GM18861 (cell line): ENCODE results near the gene ZMYND8.
"Not testable (repeated sequence)": the region's sequence is repeated elsewhere in the genome, so short reads cannot be mapped to it uniquely, and the experiment has no call there.

Source experiments
- ATAC-seq: cut with Tn5 transposase; IDR thresholded peaks from one replicate; pipeline ENCODE4 v1.9.1; 2021; ENCODE audit not compliant: unreplicated experiment

ZMYND8 gene

GRCh38 chr20:47373206-47373733 lies 16.8 kb upstream of the ZMYND8 start:
- ATAC-seq, result no peak

DNA sequence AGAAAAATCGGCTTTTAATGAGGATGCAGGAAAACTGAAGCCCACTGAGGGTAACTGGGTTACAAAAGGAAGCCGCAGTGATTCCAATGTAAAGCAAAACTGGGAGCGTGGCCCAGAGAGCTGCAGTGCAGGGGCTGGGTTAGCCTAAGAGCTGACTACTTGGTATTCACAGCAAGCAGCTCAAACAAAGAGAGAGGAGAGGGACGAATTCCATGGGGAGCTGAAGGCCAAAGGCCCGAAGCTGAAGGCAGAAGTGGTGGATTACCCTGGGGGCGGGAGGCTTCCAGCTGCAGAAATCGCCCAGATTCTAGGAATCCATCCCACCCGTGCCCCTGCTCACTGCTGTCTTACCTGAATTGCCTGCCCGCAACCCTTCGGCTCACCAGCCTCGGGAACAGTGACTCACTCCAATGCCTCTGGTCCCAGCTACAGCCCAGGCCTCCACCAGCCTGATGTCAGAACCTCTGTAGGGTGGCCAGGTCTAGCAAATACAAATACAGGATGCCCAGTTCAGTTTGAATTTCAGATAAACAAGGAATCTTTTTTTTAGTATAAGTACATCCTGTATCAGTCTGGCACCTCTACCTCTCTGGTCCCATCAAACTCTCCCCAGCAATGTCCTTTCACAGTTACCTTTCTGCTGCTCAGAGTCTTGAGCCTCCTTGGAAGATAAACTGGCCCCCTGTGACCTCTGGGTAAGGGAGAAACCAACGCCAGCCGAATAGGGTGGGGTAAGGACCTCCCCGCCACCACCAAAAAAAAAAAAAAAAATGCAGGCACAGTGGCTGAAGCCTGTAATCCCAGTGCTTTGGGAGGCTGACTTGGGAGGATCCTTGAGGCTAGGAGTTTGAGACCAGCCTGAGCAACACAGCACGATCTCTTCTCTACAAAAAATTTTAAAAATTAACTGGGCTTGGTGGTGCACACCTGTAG lies 14.6 kb upstream of the ZMYND8 start:
- ATAC-seq, result no peak

GRCh38 chr20:47370214-47370613 lies 13.7 kb upstream of the ZMYND8 start:
- no peak for ATAC-seq

DNA sequence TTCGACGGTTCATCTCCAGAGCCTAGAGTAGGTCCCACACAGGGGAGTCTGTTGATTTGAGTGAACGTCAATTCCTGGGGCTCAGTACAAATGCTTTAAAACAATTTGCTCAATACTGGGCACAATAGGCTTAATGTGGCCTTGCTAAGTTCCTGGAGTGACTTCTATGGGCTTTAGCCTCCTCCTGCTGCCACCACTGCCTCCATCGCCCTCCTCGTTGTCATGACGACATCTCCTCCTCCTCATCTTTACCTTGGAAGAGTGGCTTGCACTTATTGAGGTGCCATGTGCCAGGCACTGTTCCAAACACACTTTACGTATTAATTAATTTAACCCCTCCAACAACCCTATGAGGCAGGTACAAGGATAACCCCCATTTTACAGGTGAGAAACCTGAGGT lies 11.8 kb upstream of the ZMYND8 start:
- ATAC-seq, result no peak

DNA sequence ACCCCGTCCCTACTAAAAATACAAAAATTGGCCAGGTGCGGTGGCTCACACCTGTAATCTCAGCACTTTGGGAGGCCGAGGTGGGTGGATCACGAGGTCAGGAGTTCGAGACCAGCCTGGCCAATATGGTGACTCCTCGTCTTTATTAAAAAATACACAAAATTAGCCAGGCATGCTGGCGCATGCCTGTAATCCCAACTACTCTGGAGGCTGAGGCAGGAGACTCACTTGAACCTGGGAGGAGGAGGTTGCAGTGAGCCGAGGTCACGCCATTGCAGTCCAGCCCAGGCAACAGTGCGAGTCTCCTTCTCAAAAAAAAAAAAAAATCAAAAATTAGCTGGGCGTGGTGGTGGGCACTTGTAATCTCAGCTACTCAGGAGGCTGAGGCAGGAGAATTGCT lies 9.8 kb upstream of the ZMYND8 start:
- ATAC-seq, result not testable (repeated sequence)

GRCh38 chr20:47365023-47365764 lies 8.7 kb upstream of the ZMYND8 start:
- ATAC-seq, result no peak

DNA sequence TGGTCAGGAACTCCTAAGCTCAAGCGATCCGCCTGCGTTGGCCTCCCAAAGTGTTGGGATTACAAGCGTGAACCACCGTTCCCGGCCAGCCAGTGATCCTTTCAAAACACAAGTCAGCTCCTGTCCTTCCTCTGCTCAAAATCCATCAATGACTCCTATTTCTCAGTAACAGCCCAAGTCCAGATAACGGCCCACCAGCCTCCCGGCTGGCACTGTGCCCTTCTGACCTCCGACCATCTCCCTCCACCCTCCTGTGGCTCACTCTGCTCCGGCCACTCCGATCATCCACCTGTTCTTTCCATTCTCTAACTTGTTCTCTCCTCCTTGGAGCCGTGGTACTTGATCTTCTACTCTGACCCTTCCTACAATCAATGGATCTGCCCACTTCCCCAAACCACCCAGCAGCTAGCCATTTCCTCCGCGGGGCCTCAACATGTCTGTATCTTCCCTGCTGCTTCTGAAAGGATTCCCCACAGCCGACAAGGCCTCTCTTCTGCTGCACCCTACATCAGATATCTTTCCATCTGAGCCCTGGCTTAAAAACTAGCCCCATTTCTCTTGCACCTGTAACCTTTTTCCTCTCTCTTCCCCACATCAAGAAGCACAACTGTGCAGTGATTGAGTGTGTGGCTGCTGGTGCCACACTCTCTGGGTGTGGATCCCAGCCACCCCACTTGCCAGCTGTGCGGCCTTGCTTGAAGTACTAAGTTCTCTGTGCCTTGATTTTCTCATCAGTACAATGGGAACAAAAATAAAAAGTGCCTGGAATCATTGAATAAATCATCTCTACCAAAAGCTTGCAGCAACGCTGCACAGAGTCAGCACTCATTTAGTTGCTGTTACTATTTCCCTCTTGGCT lies 6.1 kb upstream of the ZMYND8 start:
- ATAC-seq, result no peak

GRCh38 chr20:47361057-47361915 lies 4.8 kb upstream of the ZMYND8 start:
- ATAC-seq, result no peak

DNA sequence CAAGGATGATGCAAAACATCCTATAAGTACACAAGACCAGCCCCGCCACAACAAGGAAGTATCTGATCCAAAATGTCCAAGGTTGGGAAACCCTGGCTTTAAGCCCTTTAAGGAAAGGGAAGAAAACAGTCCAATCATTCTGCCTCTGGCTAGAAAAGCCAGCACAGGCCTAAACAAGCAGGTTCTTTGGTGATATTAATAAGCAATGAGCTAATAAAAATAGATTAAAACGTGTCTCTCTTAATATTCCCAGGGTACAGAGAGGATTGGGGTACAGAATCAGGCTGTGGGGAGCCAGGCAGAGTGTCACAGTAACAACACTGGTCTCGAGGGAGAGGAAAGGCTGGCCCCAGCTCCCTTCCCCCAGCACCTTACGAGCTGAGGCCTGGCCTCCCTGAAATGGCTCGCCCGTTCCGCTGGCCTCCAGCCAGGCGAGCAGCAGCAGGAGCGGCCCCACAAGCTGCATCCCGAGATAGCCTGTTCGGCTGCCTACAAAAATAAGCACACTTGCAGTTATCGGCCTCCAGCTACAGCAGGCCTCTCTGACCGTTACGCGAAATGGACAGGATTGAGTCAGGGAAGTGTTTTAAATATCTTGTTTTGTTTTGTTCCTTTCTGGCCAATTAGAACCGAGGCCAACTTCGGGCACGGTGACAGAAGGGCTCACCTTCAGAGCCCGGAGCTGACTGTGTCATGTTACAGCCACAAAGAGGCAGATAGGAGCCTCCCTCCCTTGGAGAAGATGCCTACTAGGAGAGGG lies 4.0 kb upstream of the ZMYND8 start:
- ATAC-seq, result no peak

- no peak for ATAC-seq
Observed at GRCh38 chr20:47359530-47360296, 3.2 kb upstream of the ZMYND8 start.

DNA sequence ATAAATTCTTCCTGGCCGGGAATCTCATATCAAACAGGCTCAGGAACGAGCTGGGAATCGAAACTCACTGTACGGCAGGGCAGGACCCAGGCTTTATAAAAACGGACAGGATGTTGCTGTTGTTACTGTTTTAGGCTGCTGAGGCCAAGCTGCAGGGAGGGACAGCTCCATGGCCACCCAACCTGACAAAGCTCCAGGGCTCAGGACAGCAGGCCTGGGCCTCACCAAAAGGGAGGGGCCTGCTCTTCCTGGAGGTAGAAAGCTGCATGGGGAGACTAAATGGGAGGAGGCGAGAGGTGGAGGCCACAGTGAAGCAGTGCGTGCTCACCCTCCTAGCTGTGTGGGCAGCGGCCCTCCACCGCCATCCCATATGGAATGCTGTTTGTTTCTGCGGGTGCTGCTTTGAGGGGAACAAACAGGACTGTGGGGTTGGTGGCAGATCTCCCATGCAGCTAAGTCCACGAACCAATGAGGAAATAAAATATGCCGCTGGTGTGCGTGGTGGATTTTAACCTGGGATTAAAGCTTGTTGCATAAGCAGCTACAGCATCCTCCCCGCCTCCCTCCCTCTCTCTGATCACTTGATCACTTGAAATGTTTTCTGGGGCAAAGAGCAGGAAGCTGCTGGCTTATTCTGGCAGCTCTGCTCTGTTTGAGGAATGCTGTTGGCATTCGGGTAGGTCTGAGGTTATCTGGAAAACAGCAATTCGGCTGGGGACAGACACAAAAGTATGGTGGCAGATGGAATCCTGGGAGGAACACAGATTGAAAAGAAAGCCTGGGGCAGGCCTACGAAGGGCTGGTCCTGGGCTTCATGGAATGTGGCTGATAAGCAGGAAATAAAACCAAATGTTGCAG lies 2.4 kb upstream of the ZMYND8 start:
- no peak for ATAC-seq

- no peak for ATAC-seq
Observed at GRCh38 chr20:47358039-47358671, 1.7 kb upstream of the ZMYND8 start.

DNA sequence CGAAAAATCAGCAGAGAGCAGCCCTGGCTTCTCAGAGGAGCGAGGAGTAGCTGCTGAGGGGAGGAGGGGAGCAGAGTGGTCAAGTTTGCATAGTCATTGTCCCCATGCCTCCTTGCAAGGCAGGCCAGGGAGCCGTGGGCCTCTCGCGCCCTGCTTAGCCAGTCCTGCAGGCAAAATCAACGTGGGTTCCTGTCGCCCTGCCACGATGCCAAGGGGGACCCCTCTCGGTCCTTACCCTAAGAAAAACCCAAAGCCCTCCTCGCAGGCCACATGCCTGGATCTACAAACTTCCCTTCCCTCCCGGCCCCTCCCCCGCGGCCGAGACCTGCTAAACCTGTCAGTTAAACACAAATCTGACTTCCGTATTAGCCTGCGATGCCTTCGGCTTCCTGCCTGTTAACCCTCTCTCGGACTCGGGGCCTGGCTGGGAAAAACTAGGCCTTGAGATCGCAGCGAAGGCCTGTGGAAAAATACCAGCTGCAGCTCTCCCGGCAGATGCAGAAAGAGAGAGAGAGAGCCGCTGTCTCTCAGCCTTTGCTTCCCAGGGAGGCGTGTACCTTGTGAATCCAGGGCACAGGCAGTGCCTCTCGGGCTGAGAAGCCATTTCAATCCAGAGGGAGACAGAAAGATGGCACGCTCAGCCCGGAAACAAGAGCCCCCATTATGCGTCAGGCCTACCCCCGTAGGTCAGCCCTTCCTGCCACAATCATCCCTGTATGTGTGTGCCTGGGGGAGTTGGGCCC lies 968 bp upstream of the ZMYND8 start:
- ATAC-seq, result peak; percentile 36

GRCh38 chr20:47356220-47356525 lies 326 bp downstream of the ZMYND8 start:
- no peak for ATAC-seq

DNA sequence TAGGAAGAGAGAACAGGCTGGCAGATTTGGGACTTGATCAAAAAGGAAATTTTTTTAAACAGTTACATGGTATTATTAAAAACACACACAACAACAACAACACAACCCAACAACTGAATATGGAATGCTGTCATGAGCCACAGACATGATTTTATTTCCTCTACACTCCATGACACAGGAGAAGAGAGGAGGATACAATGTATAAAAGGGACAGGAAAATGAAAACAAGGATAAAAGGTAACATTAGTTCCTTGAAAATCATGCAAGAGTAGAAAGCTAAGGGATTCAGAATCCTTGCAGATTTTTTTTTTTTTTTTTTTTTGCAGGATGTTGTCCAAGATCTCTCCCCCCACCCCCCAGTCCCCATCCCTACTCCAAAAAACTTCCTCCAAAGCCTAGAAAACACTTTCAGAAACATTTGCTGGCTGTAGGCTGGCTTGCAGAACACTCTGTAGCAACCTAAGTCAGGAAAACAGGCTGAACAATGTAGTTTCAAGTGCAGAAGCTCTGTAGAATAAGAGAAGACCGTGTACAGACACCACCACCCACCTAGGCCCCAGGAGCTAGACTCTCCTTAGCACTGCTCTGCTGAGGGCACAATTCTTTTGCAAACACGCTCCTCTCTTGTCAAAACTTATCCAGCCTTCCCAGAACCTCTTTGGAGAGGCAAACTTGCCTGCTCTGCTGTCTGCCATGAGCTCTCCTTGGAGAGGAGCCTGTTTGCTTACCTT lies 845 bp downstream of the ZMYND8 start:
- no peak for ATAC-seq
